Measurements from ENCODE around the gene POFUT2.

DNA sequence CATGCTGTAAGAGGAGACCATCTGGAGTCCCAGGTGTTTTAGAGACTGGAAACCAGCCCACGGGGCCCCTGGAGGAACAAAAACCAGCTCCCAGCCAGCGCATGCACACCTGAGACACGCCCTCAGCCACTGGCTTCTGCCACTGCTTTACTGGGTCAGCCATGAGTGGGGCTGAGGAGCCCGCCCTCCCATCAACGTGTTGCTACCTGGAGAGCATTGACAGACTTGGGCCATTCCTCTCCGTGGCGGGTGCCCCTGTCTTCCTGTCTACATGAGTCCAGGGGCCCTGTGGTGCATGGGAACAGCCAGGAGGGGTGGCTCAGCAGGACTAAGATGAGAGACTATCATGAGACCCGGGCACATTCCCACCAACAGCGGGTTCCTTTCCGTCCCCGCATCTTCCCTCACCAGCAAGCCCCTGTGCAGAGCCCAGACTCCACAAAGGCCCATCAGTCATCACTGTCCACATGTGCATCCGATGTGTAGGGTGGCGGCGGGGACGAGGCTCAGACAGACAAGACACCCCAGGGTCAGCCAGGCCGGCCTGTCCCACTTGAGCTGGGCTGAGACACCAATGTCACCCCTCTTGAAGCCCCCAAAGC lies 45.4 kb upstream of the POFUT2 start:
- no peak for TF ChIP-seq POLR2A (IDR thresholded peaks at IDR 0.05)
- TF ChIP-seq, protein P1, sequence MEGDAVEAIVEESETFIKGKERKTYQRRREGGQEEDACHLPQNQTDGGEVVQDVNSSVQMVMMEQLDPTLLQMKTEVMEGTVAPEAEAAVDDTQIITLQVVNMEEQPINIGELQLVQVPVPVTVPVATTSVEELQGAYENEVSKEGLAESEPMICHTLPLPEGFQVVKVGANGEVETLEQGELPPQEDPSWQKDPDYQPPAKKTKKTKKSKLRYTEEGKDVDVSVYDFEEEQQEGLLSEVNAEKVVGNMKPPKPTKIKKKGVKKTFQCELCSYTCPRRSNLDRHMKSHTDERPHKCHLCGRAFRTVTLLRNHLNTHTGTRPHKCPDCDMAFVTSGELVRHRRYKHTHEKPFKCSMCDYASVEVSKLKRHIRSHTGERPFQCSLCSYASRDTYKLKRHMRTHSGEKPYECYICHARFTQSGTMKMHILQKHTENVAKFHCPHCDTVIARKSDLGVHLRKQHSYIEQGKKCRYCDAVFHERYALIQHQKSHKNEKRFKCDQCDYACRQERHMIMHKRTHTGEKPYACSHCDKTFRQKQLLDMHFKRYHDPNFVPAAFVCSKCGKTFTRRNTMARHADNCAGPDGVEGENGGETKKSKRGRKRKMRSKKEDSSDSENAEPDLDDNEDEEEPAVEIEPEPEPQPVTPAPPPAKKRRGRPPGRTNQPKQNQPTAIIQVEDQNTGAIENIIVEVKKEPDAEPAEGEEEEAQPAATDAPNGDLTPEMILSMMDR (IDR thresholded peaks at IDR 0.05), result no peak

All from adrenal gland (tissue), 5 donors.